WTC11 (cell line): ENCODE measurements around the gene PNRC1. TPM values are rescaled to one million over a fixed set of nuclear protein-coding genes. Genes with fewer than 3 reads are reported as not detected.

ENCODE experiments used
- ATF2 ChIP-seq: sonication (generic); formaldehyde crosslinking; IDR thresholded peaks from 2 replicates; pipeline ENCODE4 v1.8.1; 2022; ENCODE audit warnings: low read depth, missing genetic modification reagents, borderline replicate concordance
- CDX4 ChIP-seq: fragments of 250-450 bp; sonication (Bioruptor Pico); IDR thresholded peaks from 2 replicates; pipeline ENCODE4 v1.9.0; 2021; ENCODE audit warnings: moderate library complexity, mild to moderate bottlenecking, inconsistent platforms, borderline replicate concordance
- CREM ChIP-seq: sonication (generic); formaldehyde crosslinking; IDR thresholded peaks from 2 replicates; pipeline ENCODE4 v1.8.1; 2022; ENCODE audit warnings: mild to moderate bottlenecking, missing genetic modification reagents, moderate library complexity
- CTCF ChIP-seq: fragments of 200-600 bp; IDR thresholded peaks from 2 replicates; pipeline ENCODE4 v1.8.0; 2022; ENCODE audit warnings: antibody characterized with exemption
- E2F5 ChIP-seq: sonication (generic); formaldehyde crosslinking; IDR thresholded peaks from 2 replicates; pipeline ENCODE4 v1.8.1; 2022; ENCODE audit warnings: mild to moderate bottlenecking, moderate library complexity, missing genetic modification reagents
- GRHL2 ChIP-seq: fragments of 250-450 bp; sonication (Bioruptor Pico); IDR thresholded peaks from 2 replicates; pipeline ENCODE4 v1.8.0; 2022; ENCODE audit warnings: mild to moderate bottlenecking, moderate library complexity; ENCODE audit not compliant: insufficient replicate concordance, severe bottlenecking
- HMGXB4 ChIP-seq: sonication (generic); formaldehyde crosslinking; IDR thresholded peaks from 2 replicates; pipeline ENCODE4 v1.8.1; 2023; ENCODE audit warnings: mild to moderate bottlenecking, moderate library complexity, missing genetic modification reagents
- IRF1 ChIP-seq: sonication (generic); formaldehyde crosslinking; IDR thresholded peaks from 2 replicates; pipeline ENCODE4 v1.8.0; 2023; ENCODE audit warnings: missing genetic modification reagents
- JUN ChIP-seq: sonication (generic); formaldehyde crosslinking; IDR thresholded peaks from 2 replicates; pipeline ENCODE4 v1.8.0; 2023; ENCODE audit warnings: mild to moderate bottlenecking, missing genetic modification reagents
- MXD4 ChIP-seq: fragments of 250-450 bp; sonication (Bioruptor Pico); IDR thresholded peaks from 2 replicates; pipeline ENCODE4 v1.8.0; 2021; ENCODE audit warnings: mild to moderate bottlenecking, moderate library complexity, borderline replicate concordance
- NFE2L1 ChIP-seq: sonication (generic); formaldehyde crosslinking; IDR thresholded peaks from 2 replicates; pipeline ENCODE4 v1.8.1; 2023; ENCODE audit warnings: missing genetic modification reagents
- NR2C2 ChIP-seq: sonication (generic); formaldehyde crosslinking; IDR thresholded peaks from 2 replicates; pipeline ENCODE4 v1.8.0; 2022; ENCODE audit warnings: mild to moderate bottlenecking, missing genetic modification reagents
- OVOL2 ChIP-seq: fragments of 250-450 bp; sonication (Bioruptor Pico); IDR thresholded peaks from 2 replicates; pipeline ENCODE4 v1.9.0; 2021; ENCODE audit warnings: mild to moderate bottlenecking, borderline replicate concordance
- RORB ChIP-seq: fragments of 250-450 bp; sonication (Bioruptor Pico); IDR thresholded peaks from 2 replicates; pipeline ENCODE4 v1.9.0; 2021; ENCODE audit warnings: mild to moderate bottlenecking
- SMAD4 ChIP-seq: sonication (generic); formaldehyde crosslinking; IDR thresholded peaks from 2 replicates; pipeline ENCODE4 v1.8.0; 2022; ENCODE audit warnings: mild to moderate bottlenecking, missing genetic modification reagents
- SOX15 ChIP-seq: fragments of 250-450 bp; sonication (Bioruptor Pico); IDR thresholded peaks from 2 replicates; pipeline ENCODE4 v1.9.0; 2021; ENCODE audit warnings: mild to moderate bottlenecking
- ZBTB43 ChIP-seq: sonication (generic); formaldehyde crosslinking; IDR thresholded peaks from 2 replicates; pipeline ENCODE4 v1.8.1; 2023; ENCODE audit warnings: mild to moderate bottlenecking, missing genetic modification reagents
- ZNF281 ChIP-seq: sonication (generic); formaldehyde crosslinking; IDR thresholded peaks from 2 replicates; pipeline ENCODE4 v1.8.0; 2023; ENCODE audit warnings: mild to moderate bottlenecking, missing genetic modification reagents
- ZNF396 ChIP-seq: fragments of 250-450 bp; sonication (Bioruptor Pico); IDR thresholded peaks from 2 replicates; pipeline ENCODE4 v1.8.0; 2021; ENCODE audit warnings: mild to moderate bottlenecking, moderate library complexity, borderline replicate concordance
- ZNF532 ChIP-seq: fragments of 250-450 bp; sonication (Bioruptor Pico); IDR thresholded peaks from 2 replicates; pipeline ENCODE4 v1.9.0; 2021; ENCODE audit warnings: mild to moderate bottlenecking, borderline replicate concordance
- ZNF671 ChIP-seq: fragments of 250-450 bp; sonication (Bioruptor Pico); IDR thresholded peaks from 2 replicates; pipeline ENCODE4 v1.8.0; 2021; ENCODE audit warnings: mild to moderate bottlenecking
- total RNA-seq: library from RNA; stranded (reverse); gene quantifications from 3 replicates; pipeline ENCODE4 v1.2.3, GENCODE V29; 2021

PNRC1 gene
- total RNA-seq, 1 experiment from 2014 or later: 39.0 TPM

- no peak for TF ChIP-seq ATF2 (CRISPR knock-in tag)
- TF ChIP-seq CDX4: no peak
- TF ChIP-seq SMAD4 (CRISPR knock-in tag): no peak
- TF ChIP-seq RORB (CRISPR knock-in tag): no peak
- no peak for TF ChIP-seq IRF1 (CRISPR knock-in tag)
- TF ChIP-seq E2F5 (CRISPR knock-in tag): no peak; the same call in 1 of the 2 replicates
- no peak for TF ChIP-seq ZNF396
- no peak for TF ChIP-seq SOX15 (CRISPR knock-in tag)
- TF ChIP-seq ZNF671 (CRISPR knock-in tag): no peak
- TF ChIP-seq ZNF281: no peak
- no peak for TF ChIP-seq CREM (CRISPR knock-in tag)
- 0 out of 2 replicates have a peak, but pooled peaks have one; percentile 30 for TF ChIP-seq ZBTB43 (CRISPR knock-in tag)
- no peak for TF ChIP-seq NR2C2 (CRISPR knock-in tag)
- TF ChIP-seq OVOL2 (CRISPR knock-in tag): no peak
- no peak for TF ChIP-seq GRHL2 (CRISPR knock-in tag)
- TF ChIP-seq CTCF: no peak
- no peak for TF ChIP-seq JUN
- no peak for TF ChIP-seq NFE2L1 (CRISPR knock-in tag)
- TF ChIP-seq ZNF532: no peak
- no peak for TF ChIP-seq MXD4 (CRISPR knock-in tag)
- TF ChIP-seq HMGXB4: peak; percentile 42; the same call in 1 of the 2 replicates
Measured at GRCh38 chr6:89117211-89118108, 36.9 kb downstream of the PNRC1 start, which contains the start of gene SRSF12 (continued).
